ENCODE data around the gene BUD13.

- TF ChIP-seq CEBPB (IDR thresholded peaks at IDR 0.05; ENCODE audit: low read depth, low read length) (no peak), CTCF (conservative IDR thresholded peaks at IDR 0.05; ENCODE audit: low read depth, low read length) (no peak), USF2 (IDR thresholded peaks at IDR 0.05; ENCODE audit: low read depth, low read length) (no peak), SMC3 (IDR thresholded peaks at IDR 0.05; ENCODE audit: low read depth, low read length) (no peak), POLR2A (IDR thresholded peaks at IDR 0.05; ENCODE audit: low read depth, low read length) (no peak), CHD1 (IDR thresholded peaks at IDR 0.05; ENCODE audit: low read depth, low read length) (no peak), MAFK (IDR thresholded peaks at IDR 0.05; ENCODE audit: low read depth, low read length) (no peak), RAD21 (IDR thresholded peaks at IDR 0.05; ENCODE audit: low read length) (no peak)
Observed at GRCh38 chr11:116792869-116793771, 20.3 kb upstream of the BUD13 start.

Data from IMR-90 (cell line).